22Rv1 (cell line): Measurements from ENCODE around the gene CSMD2.

Experiments
- ZFX ChIP-seq: fragments of 450-650 bp; IDR thresholded peaks from 2 replicates; pipeline ENCODE4 v1.6.1; 2017; ENCODE audit warnings: antibody characterized with exemption, borderline replicate concordance
- TF ChIP-seq, protein P1 (sequence below): fragments of 450-650 bp; IDR thresholded peaks from 2 replicates; pipeline ENCODE4 v1.5.1; 2017; ENCODE audit warnings: mild to moderate bottlenecking

- TF ChIP-seq, protein P1, sequence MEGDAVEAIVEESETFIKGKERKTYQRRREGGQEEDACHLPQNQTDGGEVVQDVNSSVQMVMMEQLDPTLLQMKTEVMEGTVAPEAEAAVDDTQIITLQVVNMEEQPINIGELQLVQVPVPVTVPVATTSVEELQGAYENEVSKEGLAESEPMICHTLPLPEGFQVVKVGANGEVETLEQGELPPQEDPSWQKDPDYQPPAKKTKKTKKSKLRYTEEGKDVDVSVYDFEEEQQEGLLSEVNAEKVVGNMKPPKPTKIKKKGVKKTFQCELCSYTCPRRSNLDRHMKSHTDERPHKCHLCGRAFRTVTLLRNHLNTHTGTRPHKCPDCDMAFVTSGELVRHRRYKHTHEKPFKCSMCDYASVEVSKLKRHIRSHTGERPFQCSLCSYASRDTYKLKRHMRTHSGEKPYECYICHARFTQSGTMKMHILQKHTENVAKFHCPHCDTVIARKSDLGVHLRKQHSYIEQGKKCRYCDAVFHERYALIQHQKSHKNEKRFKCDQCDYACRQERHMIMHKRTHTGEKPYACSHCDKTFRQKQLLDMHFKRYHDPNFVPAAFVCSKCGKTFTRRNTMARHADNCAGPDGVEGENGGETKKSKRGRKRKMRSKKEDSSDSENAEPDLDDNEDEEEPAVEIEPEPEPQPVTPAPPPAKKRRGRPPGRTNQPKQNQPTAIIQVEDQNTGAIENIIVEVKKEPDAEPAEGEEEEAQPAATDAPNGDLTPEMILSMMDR, result no peak
- no peak for TF ChIP-seq ZFX
These were observed 216.7 kb downstream of the CSMD2 start for GRCh38 chr1:33948291-33948690.
